ENCODE data around the gene EPB41. TPM values are rescaled to one million over a fixed set of nuclear protein-coding genes. Genes with fewer than 3 reads are reported as not detected.
"Not testable (repeated sequence)": the region's sequence is repeated elsewhere in the genome, so short reads cannot be mapped to it uniquely, and the experiment has no call there.

EPB41 gene
- total RNA-seq, 1 experiment from 2014 or later, result 40.7 TPM

GRCh38 chr1:29064064-29064463 lies 149.7 kb downstream of the EPB41 start:
- no TSS peak for BruUV-seq (replicated peaks)
- Mint-ChIP-seq H3K36me3 (ENCODE audit: insufficient read depth, unreplicated experiment) (no peaks in the 10 kb centered on the region), H3K27ac (ENCODE audit: unreplicated experiment) (no peak overlapping the region), H3K27me3 (ENCODE audit: unreplicated experiment) (no peaks in the 10 kb centered on the region), H3K4me1 (ENCODE audit: low read depth, unreplicated experiment) (no peaks in the 10 kb centered on the region), H3K4me3 (ENCODE audit: low read depth, unreplicated experiment) (no peak overlapping the region), H3K9me3 (ENCODE audit: low read depth, unreplicated experiment) (no peaks in the 10 kb centered on the region)
- intact Hi-C loops (cut with micrococcal nuclease; ENCODE audit: unreplicated experiment), result no loop called here
- CTCF ChIA-PET, result interaction anchor here (0.6 kb wide), 1 partner anchor 670 kb away, joined by 5 read pairs; no protein-coding TSS in a partner anchor
- TF ChIP-seq CTCF (IDR thresholded peaks at IDR 0.05; ENCODE audit: unreplicated experiment), result no peak
- no peak for DNase-seq

GRCh38 chr1:29077155-29077554 lies 162.8 kb downstream of the EPB41 start:
- CTCF ChIA-PET, result no interaction called here
- DNase-seq, result no peak
- Mint-ChIP-seq H3K4me3 (ENCODE audit: low read depth, unreplicated experiment) (no peak overlapping the region), H3K4me1 (ENCODE audit: low read depth, unreplicated experiment) (no peaks in the 10 kb centered on the region), H3K27me3 (ENCODE audit: unreplicated experiment) (no peaks in the 10 kb centered on the region), H3K9me3 (ENCODE audit: low read depth, unreplicated experiment) (no peaks in the 10 kb centered on the region), H3K36me3 (ENCODE audit: insufficient read depth, unreplicated experiment) (no peaks in the 10 kb centered on the region), H3K27ac (ENCODE audit: unreplicated experiment) (no peak overlapping the region)
- no TSS peak for BruUV-seq (replicated peaks)
- TF ChIP-seq CTCF (IDR thresholded peaks at IDR 0.05; ENCODE audit: unreplicated experiment), result no peak
- intact Hi-C loops (cut with micrococcal nuclease; ENCODE audit: unreplicated experiment), result no loop called here

- BruUV-seq (replicated peaks); intact Hi-C loops (cut with micrococcal nuclease; ENCODE audit: unreplicated experiment); H3K27ac Mint-ChIP-seq (ENCODE audit: unreplicated experiment); DNase-seq; H3K9me3 Mint-ChIP-seq (ENCODE audit: low read depth, unreplicated experiment); H3K27me3 Mint-ChIP-seq (ENCODE audit: unreplicated experiment); H3K4me3 Mint-ChIP-seq (ENCODE audit: low read depth, unreplicated experiment); H3K36me3 Mint-ChIP-seq (ENCODE audit: insufficient read depth, unreplicated experiment); H3K4me1 Mint-ChIP-seq (ENCODE audit: low read depth, unreplicated experiment): not testable (repeated sequence)
- CTCF ChIA-PET, result interaction anchor here (0.7 kb wide), 1 partner anchor 33 kb away, joined by 3 read pairs; no protein-coding TSS in a partner anchor
Measured at GRCh38 chr1:29079916-29080629, 165.7 kb downstream of the EPB41 start.

- DNase-seq, result no peak
- no peaks in the 10 kb centered on the region for H3K27me3 Mint-ChIP-seq (ENCODE audit: unreplicated experiment)
- TF ChIP-seq CTCF (IDR thresholded peaks at IDR 0.05; ENCODE audit: unreplicated experiment), result no peak
- no TSS peak for BruUV-seq (replicated peaks)
- intact Hi-C loops (cut with micrococcal nuclease; ENCODE audit: unreplicated experiment), result no loop called here
- H3K9me3 Mint-ChIP-seq (ENCODE audit: low read depth, unreplicated experiment), result no peaks in the 10 kb centered on the region
- H3K4me1 Mint-ChIP-seq (ENCODE audit: low read depth, unreplicated experiment), result no peaks in the 10 kb centered on the region
- H3K4me3 Mint-ChIP-seq (ENCODE audit: low read depth, unreplicated experiment), result no peak overlapping the region
- H3K27ac Mint-ChIP-seq (ENCODE audit: unreplicated experiment), result no peak overlapping the region
- CTCF ChIA-PET, result no interaction called here
- no peaks in the 10 kb centered on the region for H3K36me3 Mint-ChIP-seq (ENCODE audit: insufficient read depth, unreplicated experiment)
Measured at GRCh38 chr1:29081201-29081600, 166.8 kb downstream of the EPB41 start.

- no TSS peak for BruUV-seq (replicated peaks)
- no peaks in the 10 kb centered on the region for H3K36me3 Mint-ChIP-seq (ENCODE audit: insufficient read depth, unreplicated experiment)
- H3K9me3 Mint-ChIP-seq (ENCODE audit: low read depth, unreplicated experiment), result no peaks in the 10 kb centered on the region
- intact Hi-C loops (cut with micrococcal nuclease; ENCODE audit: unreplicated experiment), result no loop called here
- no peak overlapping the region for H3K4me3 Mint-ChIP-seq (ENCODE audit: low read depth, unreplicated experiment)
- H3K27me3 Mint-ChIP-seq (ENCODE audit: unreplicated experiment), result no peaks in the 10 kb centered on the region
- DNase-seq, result no peak
- no peaks in the 10 kb centered on the region for H3K4me1 Mint-ChIP-seq (ENCODE audit: low read depth, unreplicated experiment)
- TF ChIP-seq CTCF (IDR thresholded peaks at IDR 0.05; ENCODE audit: unreplicated experiment), result no peak
- no peak overlapping the region for H3K27ac Mint-ChIP-seq (ENCODE audit: unreplicated experiment)
- CTCF ChIA-PET, result no interaction called here
Measured at GRCh38 chr1:29082519-29082918, 168.2 kb downstream of the EPB41 start.
